Fibroblast of pulmonary artery (primary cell): ENCODE results near the gene CDHR3.

ENCODE experiments used
- DNase-seq: peaks from one replicate; pipeline ENCODE4 v3.0.0-alpha.2; 2010; ENCODE audit warnings: low read depth
- H3K4me3 ChIP-seq: replicated peaks from 2 replicates; pipeline ENCODE4 v1.5.1; 2011; ENCODE audit warnings: low read depth, mild to moderate bottlenecking, control low read depth, low read length, moderate library complexity
- CTCF ChIP-seq: IDR thresholded peaks from 2 replicates; pipeline ENCODE4 v1.5.1; 2011; ENCODE audit warnings: mild to moderate bottlenecking, control low read depth, low read length, inconsistent platforms; ENCODE audit errors: missing control alignments

Gene CDHR3

GRCh38 chr7:106039486-106040060, 76.5 kb downstream of the CDHR3 start:
- no peak for TF ChIP-seq CTCF
- H3K4me3 ChIP-seq, result no peak overlapping the region
- peak; percentile 69 for DNase-seq

GRCh38 chr7:106041140-106041717, 78.2 kb downstream of the CDHR3 start:
- DNase-seq, result peak; percentile 42
- H3K4me3 ChIP-seq, result no peak overlapping the region
- peak; percentile 73 for TF ChIP-seq CTCF

GRCh38 chr7:106042196-106042611, 79.1 kb downstream of the CDHR3 start:
- TF ChIP-seq CTCF, result no peak
- DNase-seq, result no peak
- H3K4me3 ChIP-seq, result no peak overlapping the region

DNA sequence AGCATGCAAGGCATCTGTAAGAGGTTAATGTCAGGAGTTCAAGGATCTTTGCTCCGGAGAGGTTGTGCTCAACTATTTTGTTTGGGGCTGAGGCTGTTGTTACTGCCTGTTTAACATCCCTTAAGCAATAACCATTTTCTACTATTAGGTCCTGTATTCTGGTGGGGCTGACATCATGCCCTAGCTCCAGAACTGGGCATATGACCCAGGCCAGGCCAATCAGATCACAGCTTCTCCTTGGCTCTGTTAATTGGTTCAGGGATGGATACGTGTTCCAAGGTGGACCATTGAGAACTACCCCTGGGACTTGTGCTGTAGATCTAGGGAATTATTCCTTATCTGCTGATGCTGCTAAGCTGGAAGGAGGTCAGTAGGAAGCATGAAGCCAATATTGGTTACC, 82.1 kb downstream of the CDHR3 start:
- no peak overlapping the region for H3K4me3 ChIP-seq
- no peak for DNase-seq
- TF ChIP-seq CTCF, result no peak

DNA sequence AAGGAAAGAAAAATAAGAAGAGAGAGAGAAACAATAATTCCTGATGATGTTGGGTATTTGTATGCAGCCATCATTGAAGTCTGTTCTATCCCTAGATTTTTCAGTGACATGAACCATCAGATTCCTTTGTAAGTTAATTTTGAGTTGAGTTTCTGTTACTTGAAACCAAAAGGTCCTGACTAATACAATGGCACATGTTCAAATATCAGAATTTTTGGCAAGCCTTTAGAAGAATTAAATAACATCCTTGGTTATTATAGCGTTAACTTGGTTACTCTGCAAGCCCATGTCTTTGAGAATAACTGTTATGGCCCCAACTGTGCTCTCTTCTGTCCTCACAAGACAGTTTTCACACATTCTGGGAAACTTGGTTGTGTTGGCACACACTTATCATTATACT, 82.5 kb downstream of the CDHR3 start:
- TF ChIP-seq CTCF, result no peak
- DNase-seq, result peak; percentile 40
- no peak overlapping the region for H3K4me3 ChIP-seq

DNA sequence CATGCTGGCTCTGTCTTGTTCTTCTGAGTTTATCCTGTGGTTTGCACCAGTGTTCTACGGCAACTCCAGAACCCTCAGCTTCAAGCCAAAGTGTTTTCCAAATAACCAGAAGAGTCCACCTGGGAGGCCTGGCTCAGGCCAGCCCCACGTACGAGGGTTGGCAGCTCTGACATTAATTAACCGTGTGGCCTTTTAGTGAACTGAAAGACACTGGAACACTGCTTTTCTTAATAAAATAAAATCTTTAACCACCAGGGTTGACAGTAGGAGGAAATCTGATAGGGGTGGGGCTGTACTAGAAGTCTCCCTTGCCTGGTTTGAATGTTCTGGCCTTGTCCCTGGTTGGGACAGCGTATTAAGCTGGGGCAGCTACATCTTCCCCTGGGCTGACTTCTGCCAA, 84.1 kb downstream of the CDHR3 start:
- H3K4me3 ChIP-seq, result no peak overlapping the region
- no peak for TF ChIP-seq CTCF
- DNase-seq, result no peak
